ENCODE measurements around the gene ABCB8. TPM values are rescaled to one million over a fixed set of nuclear protein-coding genes. Genes with fewer than 3 reads are reported as not detected.

Gene ABCB8
- total and polyA plus RNA-seq, 2 of the 4 experiments (the other 2 are of a cell fraction): 16.3 to 26.8 TPM

DNA sequence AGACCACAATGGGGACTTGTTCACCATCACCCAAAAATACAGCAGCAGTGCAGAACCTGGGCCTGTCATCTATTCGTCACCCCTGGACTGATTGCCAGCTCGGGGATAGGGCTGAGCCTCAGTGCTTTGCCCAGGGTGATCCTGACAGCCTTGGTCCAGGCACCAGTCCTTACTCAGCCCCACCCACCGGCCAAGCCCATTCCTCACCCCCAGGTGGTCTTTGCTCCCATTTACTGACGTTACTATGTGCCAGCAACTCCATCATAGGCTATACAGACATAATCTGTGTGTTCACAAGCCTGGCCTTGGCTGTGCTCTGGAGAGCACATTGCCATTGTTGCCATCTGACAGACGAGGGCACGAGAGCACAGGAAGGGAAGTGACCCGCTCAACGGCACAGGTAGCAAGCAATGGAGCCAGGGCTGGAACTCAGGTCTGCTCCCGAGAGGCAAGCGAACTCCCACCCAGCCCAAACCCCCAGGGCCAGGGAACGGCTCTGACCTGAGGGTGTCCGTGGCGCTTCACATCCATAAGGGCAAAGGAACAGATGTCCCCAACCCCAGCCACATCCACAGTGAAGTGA is 10.8 kb upstream of the ABCB8 start:
- Histone ChIP-seq H3K27ac (ENCODE audit: insufficient read depth, low read length) (no peak overlapping the region), H4K5ac (ENCODE audit: low read depth, low read length) (no peak overlapping the region), H2BK120ac (ENCODE audit: low read depth, low read length) (no peak overlapping the region), H4K91ac (ENCODE audit: insufficient read depth, low read depth, low read length) (no peak overlapping the region; the same call in 1 of the 2 replicates), H3K36me3 (ENCODE audit: control insufficient read depth, insufficient read depth, low read length) (no peaks in the 10 kb centered on the region), H3K23ac (ENCODE audit: low read depth, low read length) (no peak overlapping the region), H3K4me2 (ENCODE audit: low read depth, low read length) (no peak overlapping the region; the same call in 1 of the 2 replicates), H4K20me1 (ENCODE audit: insufficient read depth, low read length) (no peaks in the 10 kb centered on the region), H3K9me1 (ENCODE audit: insufficient read depth, low read length) (no peaks in the 10 kb centered on the region), H3K4me1 (ENCODE audit: control insufficient read depth, insufficient read depth, low read length) (peaks cover 4% of the 10 kb centered on the region; the same call in 1 of the 2 replicates), H2BK15ac (ENCODE audit: low read depth, low read length) (no peak overlapping the region), H3K4me3 (ENCODE audit: insufficient read depth, low read depth, low read length) (no peak overlapping the region), H2BK20ac (ENCODE audit: low read depth, low read length) (no peak overlapping the region), H3K79me1 (ENCODE audit: low read depth in 1 of 2, low read length in 2 of 2) (no peaks in the 10 kb centered on the region), H4K8ac (ENCODE audit: low read depth in 2 of 2, low read length in 2 of 2) (no peak overlapping the region), H3K18ac (ENCODE audit: low read depth, low read length) (no peak overlapping the region), H2AFZ (replicated peaks; ENCODE audit: low read length, poor library complexity) (peak overlapping the region; percentile 84), H2AK9ac (replicated peaks; ENCODE audit: low read depth, low read length, poor library complexity) (peak overlapping the region; percentile 39), H2BK5ac (ENCODE audit: low read depth, low read length, poor library complexity, severe bottlenecking) (no peak overlapping the region), H3K9me3 (ENCODE audit: control insufficient read depth, insufficient read depth, low read length) (no peaks in the 10 kb centered on the region), H3K4ac (ENCODE audit: low read depth, low read length) (no peak overlapping the region), H3K27me3 (ENCODE audit: control insufficient read depth, insufficient read depth, low read length) (peaks cover 55% of the 10 kb centered on the region), H2AK5ac (ENCODE audit: low read depth, low read length) (no peak overlapping the region), H3K14ac (replicated peaks; ENCODE audit: low read depth, low read length) (no peak overlapping the region), H3K56ac (ENCODE audit: extremely low read depth, insufficient read depth, low read length) (no peak overlapping the region), H3K9ac (ENCODE audit: low read depth, low read length) (no peak overlapping the region)
- no TSS peak for BruUV-seq (replicated peaks)
- dilution Hi-C loops (cut with HindIII; ENCODE audit: low sequenced_read_pairs, unreplicated experiment): no loop called here
- ATAC-seq (ENCODE audit: low read depth) (no peak), DNase-seq (no peak)
- POLR2A ChIA-PET (ENCODE audit: unreplicated experiment): no interaction called here
- in situ Hi-C loops (cut with MboI; ENCODE audit: low sequenced_read_pairs): no loop called here
- intact Hi-C loops (cut with micrococcal nuclease): no loop called here
- TF ChIP-seq RCOR1 (IDR thresholded peaks at IDR 0.05; ENCODE audit: insufficient replicate concordance, low read length) (no peak), SMC3 (IDR thresholded peaks at IDR 0.05; ENCODE audit: low read depth, low read length) (no peak), MAFK (IDR thresholded peaks at IDR 0.05; ENCODE audit: low read depth, low read length) (no peak), POLR2A (IDR thresholded peaks at IDR 0.05; ENCODE audit: low read depth, low read length) (no peak), CEBPB (IDR thresholded peaks at IDR 0.05; ENCODE audit: low read depth, low read length) (no peak), MAZ (IDR thresholded peaks at IDR 0.05; ENCODE audit: borderline replicate concordance, low read depth, low read length) (no peak)
- TF ChIP-seq, protein P1, sequence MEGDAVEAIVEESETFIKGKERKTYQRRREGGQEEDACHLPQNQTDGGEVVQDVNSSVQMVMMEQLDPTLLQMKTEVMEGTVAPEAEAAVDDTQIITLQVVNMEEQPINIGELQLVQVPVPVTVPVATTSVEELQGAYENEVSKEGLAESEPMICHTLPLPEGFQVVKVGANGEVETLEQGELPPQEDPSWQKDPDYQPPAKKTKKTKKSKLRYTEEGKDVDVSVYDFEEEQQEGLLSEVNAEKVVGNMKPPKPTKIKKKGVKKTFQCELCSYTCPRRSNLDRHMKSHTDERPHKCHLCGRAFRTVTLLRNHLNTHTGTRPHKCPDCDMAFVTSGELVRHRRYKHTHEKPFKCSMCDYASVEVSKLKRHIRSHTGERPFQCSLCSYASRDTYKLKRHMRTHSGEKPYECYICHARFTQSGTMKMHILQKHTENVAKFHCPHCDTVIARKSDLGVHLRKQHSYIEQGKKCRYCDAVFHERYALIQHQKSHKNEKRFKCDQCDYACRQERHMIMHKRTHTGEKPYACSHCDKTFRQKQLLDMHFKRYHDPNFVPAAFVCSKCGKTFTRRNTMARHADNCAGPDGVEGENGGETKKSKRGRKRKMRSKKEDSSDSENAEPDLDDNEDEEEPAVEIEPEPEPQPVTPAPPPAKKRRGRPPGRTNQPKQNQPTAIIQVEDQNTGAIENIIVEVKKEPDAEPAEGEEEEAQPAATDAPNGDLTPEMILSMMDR (conservative IDR thresholded peaks at IDR 0.05; ENCODE audit: low read depth, low read length): no peak
- CTCF ChIA-PET: no interaction called here
- WGBS, 2 experiments (ENCODE audit: extremely low coverage in 2 of 2, insufficient read length in 1 of 2): 65% methylated on average over 4 of the region's 13 CpGs; no CpG with 5 or more reads in 1 of the 2 experiments
